AG10803 (cell line): ENCODE measurements around the gene DXO.

Experiments used
- DNase-seq: peaks from one replicate; pipeline ENCODE4 v3.0.0; 2010; ENCODE audit warnings: low read depth
- H3K4me3 ChIP-seq: 2 replicates; pipeline ENCODE4 v1.5.1; 2011; ENCODE audit warnings: mild to moderate bottlenecking, low read length, control low read depth
- CTCF ChIP-seq: conservative IDR thresholded peaks from 2 replicates; pipeline ENCODE4 v1.5.1; 2011; ENCODE audit warnings: mild to moderate bottlenecking, low read length, control low read depth, inconsistent platforms

DXO gene

GRCh38 chr6:31927863-31928671 lies 43.9 kb downstream of the DXO start:
- no peak for DNase-seq
- H3K4me3 ChIP-seq, result no peak overlapping the region
- TF ChIP-seq CTCF, result no peak

GRCh38 chr6:31927242-31927862 lies 44.6 kb downstream of the DXO start, which contains the start of gene C2:
Gene C2 (plus strand): TSS chr6:31927717. CDS start chr6:31927753, 36 bp downstream.
- H3K4me3 ChIP-seq, result no peak within 1 kb of the TSS
- TF ChIP-seq CTCF, result no peak
- no peak for DNase-seq

- TF ChIP-seq CTCF, result peak; percentile 21; the same call in 1 of the 2 replicates
- DNase-seq, result no peak
- H3K4me3 ChIP-seq, result no peak overlapping the region
Measured at GRCh38 chr6:31922942-31923341, 49.0 kb downstream of the DXO start.

GRCh38 chr6:31920811-31921210 lies 51.1 kb downstream of the DXO start:
- DNase-seq, result no peak
- no peak overlapping the region for H3K4me3 ChIP-seq
- no peak for TF ChIP-seq CTCF
